DMS 273 treated with DMSO at 0.1 percent for 48 hours (cell line): ENCODE results near the gene PAK1.
"Not testable (repeated sequence)": the region's sequence is repeated elsewhere in the genome, so short reads cannot be mapped to it uniquely, and the experiment has no call there.

Experiments used
- DNase-seq: peaks from one replicate; lab custom pipeline; 2025; lab: John Stamatoyannopoulos, UW

The PAK1 gene

GRCh38 chr11:77402218-77402556 lies 71.7 kb downstream of the PAK1 start:
- no peak for DNase-seq

- DNase-seq: no peak
Observed at GRCh38 chr11:77401486-77402217, 72.2 kb downstream of the PAK1 start.

- no peak for DNase-seq
Observed at GRCh38 chr11:77400775-77401449, 73.0 kb downstream of the PAK1 start.

- no peak for DNase-seq
Observed at GRCh38 chr11:77400271-77400670, 73.6 kb downstream of the PAK1 start.

GRCh38 chr11:77397631-77398030 lies 76.3 kb downstream of the PAK1 start:
- DNase-seq: no peak

- no peak for DNase-seq
Observed at GRCh38 chr11:77396911-77397310, 77.0 kb downstream of the PAK1 start.

GRCh38 chr11:77396305-77396704 lies 77.6 kb downstream of the PAK1 start:
- DNase-seq: no peak

GRCh38 chr11:77395460-77396173 lies 78.3 kb downstream of the PAK1 start:
- no peak for DNase-seq

GRCh38 chr11:77392842-77393241 lies 81.1 kb downstream of the PAK1 start:
- DNase-seq: no peak

- no peak for DNase-seq
Observed at GRCh38 chr11:77387701-77388100, 86.2 kb downstream of the PAK1 start.

- no peak for DNase-seq
Observed at GRCh38 chr11:77386178-77386577, 87.7 kb downstream of the PAK1 start.

GRCh38 chr11:77385255-77385771 lies 88.6 kb downstream of the PAK1 start:
- DNase-seq: not testable (repeated sequence)

- DNase-seq: no peak
Observed at GRCh38 chr11:77384571-77384970, 89.3 kb downstream of the PAK1 start.

- not testable (repeated sequence) for DNase-seq
Observed at GRCh38 chr11:77383349-77383748, 90.5 kb downstream of the PAK1 start.

GRCh38 chr11:77381729-77382665 lies 91.9 kb downstream of the PAK1 start:
- DNase-seq: peak; percentile 80

- DNase-seq: no peak
Observed at GRCh38 chr11:77379934-77380333, 94.0 kb downstream of the PAK1 start.

- no peak for DNase-seq
Observed at GRCh38 chr11:77379253-77379652, 94.6 kb downstream of the PAK1 start.

- no peak for DNase-seq
Observed at GRCh38 chr11:77377734-77378133, 96.2 kb downstream of the PAK1 start.

- no peak for DNase-seq
Observed at GRCh38 chr11:77375107-77375506, 98.8 kb downstream of the PAK1 start.

- no peak for DNase-seq
Observed at GRCh38 chr11:77374611-77375031, 99.3 kb downstream of the PAK1 start.

GRCh38 chr11:77374108-77374507 lies 99.8 kb downstream of the PAK1 start:
- DNase-seq: no peak

GRCh38 chr11:77372726-77373125 lies 101.2 kb downstream of the PAK1 start:
- DNase-seq: no peak
